Measurements from ENCODE around the gene OSBP2.

Gene OSBP2

DNA sequence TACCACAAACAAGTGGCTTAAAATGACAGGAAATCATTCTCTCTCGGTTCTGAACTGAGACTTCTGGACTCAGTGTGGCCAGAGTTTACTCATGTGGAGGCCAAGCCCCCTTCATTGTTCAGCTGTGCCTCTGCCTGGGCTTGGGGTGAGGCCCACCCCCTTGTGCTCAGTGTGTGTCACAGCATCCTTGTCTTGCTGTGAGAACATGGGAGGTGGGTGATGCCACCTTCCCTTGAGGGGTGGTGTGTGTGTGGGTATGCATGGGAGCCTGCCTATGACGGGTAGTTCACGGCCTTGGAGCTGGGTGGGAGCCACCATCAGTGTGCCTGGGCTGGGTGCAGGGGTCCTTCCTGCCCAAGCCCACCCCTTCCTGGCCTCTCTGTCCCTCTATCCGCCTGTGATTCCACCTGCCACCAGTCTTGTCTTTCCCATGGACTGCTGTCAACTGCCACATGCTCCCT, 172.2 kb downstream of the OSBP2 start:
- in situ Hi-C loops (cut with HindIII; ENCODE audit: low sequenced_read_pairs) = no loop called here

DNA sequence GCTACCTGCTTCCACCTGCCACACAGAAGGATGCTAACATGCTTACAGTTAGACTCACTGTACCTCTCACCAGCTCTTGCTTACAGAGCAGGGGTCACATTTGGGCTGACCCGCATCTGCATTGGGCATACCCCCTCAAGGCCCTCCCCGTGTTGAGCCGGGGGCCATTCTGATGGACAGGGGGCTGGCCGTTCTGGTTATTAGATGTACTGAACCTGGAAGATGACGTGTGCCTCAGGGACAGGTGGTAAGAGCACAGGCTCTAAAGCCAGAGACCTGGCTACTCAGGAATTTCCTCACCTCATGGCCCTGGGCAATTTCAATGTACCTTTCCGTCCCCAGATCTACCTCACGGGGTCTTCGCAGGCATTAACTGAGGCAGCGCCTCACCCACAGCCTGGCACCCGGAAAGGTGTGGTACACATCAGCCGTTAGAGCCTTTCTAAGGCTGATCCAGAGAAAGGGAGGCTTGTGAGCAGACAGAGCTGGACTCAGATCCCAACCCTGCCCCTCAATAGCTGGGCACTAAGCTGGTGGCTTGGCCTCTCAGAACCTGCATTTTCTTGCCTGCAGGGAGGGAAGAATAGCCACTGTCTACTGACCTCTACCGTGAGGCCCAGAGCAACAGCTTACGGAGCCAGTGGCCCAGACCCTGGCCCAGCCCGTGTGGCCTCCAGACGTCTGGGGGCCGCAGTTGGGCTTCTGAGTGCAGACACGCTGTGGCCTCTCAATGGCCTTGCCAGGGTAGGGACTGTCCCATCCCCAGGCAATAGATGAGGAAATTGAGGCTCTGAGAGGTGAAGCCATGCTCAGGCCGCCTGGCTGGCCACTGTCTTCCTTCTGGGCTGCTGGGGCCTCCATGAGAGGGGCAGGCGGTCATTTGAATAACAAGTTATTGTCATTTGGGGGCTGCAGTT, 173.3 kb downstream of the OSBP2 start:
- in situ Hi-C loops (cut with HindIII; ENCODE audit: low sequenced_read_pairs) = no loop called here

DNA sequence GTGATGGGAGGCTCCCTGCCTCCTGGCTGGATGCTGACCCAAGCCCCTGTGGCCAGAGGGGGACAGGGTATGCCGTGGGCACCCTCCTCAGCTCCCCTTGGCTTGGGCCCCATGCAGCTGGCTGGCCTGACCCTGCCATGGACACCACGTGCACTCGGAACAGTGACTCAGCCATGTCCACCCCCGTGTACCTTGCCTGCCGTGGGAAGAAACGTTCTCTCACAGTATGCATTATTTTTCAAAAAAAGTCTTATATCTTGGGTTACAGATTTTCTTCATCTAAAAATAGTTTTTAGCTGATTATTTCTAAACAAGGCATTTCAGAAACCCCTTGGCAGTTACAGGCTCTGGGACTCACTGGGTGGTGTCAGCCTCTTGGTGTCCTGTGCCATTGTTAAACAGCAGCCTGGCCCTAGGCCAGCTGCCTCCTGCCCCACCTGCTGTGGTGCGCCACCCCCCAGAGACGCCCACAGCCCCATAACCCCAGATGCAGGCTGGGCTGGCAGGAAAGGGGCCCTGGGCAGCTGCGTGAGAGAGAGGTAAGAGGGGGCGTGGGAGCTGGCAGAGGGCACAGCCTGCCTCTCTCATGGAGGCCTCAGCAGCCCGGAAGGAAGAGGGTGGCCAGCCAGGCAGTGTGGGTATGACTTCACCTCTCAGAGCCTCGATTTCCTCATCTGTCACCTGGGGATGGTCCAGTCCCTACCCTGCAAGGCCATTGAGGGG, 174.2 kb downstream of the OSBP2 start:
- in situ Hi-C loops (cut with HindIII; ENCODE audit: low sequenced_read_pairs) = no loop called here

DNA sequence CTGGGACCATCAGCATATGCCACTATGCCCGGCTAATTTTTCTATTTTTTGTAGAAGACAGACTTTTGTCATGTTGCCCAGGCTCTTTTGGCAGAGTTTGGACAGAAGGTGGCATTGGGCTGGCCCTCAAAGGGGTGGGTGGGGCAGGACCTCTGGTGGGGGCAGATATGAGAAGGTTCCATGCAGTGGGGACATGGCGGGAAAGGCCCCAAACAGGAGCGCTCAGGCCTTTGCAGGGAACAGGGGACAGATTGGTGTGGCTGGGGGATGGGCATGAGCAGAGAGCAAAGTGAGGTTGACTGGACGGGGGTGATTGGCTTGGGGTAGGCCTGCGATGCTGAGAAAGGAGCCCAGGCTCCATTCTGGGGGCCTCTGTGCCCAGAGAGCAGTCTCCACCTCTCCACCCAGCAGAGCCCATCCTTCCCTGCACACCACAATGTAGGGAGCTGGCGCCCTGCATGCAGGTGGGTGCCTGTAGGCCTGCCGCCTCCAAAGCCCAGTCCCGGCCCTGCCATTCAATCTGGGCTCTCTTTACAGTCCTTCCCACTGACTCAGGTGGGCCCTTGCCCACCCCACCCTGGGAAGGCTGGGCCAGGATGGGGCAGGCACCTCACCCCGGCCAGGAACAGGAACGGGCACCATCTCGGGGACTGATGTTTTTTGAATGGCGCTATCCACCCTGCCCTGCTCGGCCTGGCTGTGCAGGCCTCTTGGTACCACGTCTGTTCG, 175.2 kb downstream of the OSBP2 start:
- in situ Hi-C loops (cut with HindIII; ENCODE audit: low sequenced_read_pairs) = no loop called here

DNA sequence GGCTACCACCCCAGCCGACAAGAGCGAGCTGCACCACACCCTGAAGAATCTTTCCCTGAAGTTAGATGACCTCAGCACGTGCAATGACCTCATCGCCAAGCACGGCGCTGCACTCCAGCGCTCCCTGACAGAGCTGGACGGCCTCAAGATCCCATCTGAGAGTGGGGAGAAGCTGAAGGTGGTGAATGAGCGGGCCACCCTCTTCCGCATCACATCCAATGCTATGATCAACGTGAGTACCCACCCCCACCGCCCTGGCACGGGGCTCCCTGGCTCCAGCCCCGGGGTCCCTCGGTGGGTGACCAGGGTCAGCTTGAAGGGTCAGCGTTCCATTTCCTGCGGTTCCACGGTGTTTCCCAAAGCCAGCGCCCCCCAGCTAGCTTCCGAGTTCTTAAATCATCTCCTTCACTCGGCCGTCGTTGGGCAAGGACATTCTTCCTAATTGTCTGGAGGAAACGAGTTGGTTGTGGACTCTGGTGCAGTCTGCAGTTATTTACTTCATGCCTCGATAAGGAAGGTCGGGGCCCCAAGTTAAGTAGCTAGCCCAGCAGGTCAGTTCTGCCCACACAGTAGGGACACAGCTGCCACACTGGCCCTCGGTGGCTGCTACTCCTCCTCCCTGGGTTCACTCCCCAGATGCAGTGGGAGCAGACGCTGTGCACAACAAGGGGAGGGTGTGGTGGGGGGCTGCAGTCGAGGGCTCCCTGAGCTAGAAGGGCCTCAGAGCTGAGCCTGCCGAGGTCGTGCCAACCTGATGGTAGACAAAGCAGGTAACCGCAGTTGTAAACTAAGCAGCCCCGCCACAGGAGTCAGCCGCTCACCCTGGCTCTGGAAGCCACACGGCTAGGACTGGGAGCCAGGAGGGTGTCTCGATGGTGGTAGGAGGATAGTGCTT, 176.0 kb downstream of the OSBP2 start:
- in situ Hi-C loops (cut with HindIII; ENCODE audit: low sequenced_read_pairs) = no loop called here

DNA sequence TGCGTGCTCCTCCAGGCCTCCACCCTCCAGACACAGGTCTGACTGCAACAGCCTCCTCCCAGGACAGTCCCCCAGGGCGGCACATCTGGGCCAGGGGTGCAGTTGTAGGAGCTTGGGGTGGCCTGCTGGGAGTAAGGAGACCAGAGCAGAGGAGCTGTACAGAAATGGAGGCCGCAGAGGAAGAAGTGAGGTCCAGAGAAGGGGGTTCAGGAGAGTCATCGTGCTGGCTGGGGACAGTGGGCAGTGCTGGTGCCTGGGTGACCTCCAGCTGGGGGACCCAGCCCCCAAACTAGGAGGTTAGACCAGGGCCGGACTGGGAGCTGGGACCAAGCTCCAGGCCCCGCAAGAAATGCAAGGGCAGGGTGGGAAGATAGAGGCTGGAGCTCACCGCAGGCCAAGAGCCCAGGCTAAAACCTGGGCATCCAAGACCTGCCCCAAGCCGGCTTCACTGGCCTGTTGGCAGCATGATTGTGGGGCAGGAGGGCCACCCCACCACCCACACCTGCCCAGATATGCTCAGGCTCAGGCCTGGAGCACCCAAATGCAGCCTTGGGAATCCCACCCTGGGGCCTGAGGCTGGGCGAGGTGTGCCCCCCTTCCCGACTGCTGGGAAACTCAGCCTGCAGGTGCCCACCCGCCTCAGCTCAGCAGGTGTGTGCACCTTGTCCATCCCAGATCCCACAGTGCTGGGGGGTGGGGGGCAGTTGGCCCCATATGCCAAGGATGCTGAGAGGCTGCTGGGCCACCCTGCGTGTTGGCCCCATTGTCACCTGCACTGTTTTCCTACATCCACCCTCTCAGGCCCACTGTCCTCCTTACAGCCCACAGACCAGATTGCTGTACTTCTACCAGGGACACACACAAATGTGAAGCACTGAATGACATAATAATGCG, 177.0 kb downstream of the OSBP2 start:
- in situ Hi-C loops (cut with HindIII; ENCODE audit: low sequenced_read_pairs) = no loop called here

DNA sequence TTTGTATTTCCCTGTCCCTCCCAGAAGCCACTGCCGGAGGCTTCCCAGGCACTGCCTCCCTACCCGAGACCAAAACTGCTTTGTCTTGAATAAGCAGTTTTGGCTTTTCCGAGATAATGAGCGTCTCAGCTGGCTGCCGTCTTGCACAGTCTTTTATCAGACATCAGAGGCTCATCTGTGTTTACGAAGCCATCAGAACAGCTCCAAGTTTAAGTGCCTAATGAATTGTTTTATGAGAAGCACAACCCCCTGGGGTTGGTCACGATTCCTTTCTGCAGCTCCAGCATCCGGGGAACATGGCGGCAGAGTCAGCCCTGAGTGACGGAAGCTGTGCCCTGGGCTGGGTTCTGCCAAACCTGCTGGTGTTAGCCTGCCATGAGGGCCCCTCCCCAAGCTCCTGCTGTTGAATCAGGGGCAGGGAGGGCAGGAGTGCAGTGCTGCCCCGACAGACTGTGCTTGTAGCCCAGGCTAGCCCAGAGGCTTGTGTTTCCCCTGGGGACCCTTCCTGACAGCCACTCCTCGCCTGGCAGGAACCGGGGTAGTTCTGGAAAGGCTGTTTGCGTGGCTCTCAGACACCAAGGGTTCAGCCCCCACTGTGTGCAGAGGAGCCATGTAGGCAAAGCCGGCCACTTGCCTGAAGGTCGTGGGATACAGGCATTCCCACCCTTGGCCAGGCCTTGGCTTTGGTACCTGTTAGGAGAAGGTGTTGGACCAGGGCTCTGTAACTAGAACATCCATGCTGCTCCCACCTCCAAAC, 177.8 kb downstream of the OSBP2 start:
- in situ Hi-C loops (cut with HindIII; ENCODE audit: low sequenced_read_pairs) = no loop called here

DNA sequence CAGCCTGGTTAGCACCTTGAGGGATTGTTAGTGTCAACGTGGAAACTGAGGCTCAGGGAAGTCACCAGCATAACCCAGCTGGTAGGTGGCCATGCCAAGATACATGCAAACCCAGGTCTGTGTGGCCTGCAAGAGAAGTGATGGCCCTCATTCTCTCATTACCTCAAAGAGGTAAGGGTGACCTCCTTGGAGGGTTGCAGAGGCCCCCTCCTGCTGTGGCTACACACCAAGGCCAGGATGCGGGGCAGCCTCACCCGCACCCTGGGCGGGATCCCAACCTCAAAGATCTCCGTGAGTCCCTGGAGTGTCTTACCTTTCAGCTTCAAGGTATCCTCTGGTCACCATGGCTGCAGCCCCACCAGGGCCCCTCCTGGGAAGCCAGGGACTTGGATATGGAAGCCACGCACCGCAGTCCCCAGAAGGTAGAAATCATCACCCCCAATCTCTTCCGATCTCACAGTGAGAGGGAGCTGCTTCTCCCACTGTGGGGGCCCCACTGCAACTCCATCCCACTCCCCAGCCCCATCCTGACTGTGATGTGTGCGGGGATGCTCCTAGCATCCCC, 178.5 kb downstream of the OSBP2 start:
- in situ Hi-C loops (cut with HindIII; ENCODE audit: low sequenced_read_pairs) = no loop called here

DNA sequence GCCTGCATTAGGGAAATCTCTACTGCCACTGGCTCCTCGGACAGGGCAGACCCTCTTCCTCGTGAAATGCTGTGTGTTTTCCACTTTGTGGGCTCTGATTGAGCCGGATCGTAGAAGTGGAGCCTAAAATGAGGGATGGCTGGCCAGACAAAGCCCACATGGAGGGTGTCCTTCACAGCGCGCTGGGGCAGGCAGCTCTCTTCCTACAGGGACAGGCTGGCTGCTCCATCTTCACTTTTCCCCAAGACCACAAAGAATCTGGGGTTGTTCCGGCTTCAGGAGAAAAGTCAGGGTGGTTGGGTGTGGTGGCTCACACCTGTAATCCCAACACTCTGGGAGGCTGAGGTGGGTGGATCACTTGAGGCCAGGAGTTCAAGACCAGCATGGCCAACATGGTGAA, 179.0 kb downstream of the OSBP2 start:
- in situ Hi-C loops (cut with HindIII; ENCODE audit: low sequenced_read_pairs) = no loop called here

DNA sequence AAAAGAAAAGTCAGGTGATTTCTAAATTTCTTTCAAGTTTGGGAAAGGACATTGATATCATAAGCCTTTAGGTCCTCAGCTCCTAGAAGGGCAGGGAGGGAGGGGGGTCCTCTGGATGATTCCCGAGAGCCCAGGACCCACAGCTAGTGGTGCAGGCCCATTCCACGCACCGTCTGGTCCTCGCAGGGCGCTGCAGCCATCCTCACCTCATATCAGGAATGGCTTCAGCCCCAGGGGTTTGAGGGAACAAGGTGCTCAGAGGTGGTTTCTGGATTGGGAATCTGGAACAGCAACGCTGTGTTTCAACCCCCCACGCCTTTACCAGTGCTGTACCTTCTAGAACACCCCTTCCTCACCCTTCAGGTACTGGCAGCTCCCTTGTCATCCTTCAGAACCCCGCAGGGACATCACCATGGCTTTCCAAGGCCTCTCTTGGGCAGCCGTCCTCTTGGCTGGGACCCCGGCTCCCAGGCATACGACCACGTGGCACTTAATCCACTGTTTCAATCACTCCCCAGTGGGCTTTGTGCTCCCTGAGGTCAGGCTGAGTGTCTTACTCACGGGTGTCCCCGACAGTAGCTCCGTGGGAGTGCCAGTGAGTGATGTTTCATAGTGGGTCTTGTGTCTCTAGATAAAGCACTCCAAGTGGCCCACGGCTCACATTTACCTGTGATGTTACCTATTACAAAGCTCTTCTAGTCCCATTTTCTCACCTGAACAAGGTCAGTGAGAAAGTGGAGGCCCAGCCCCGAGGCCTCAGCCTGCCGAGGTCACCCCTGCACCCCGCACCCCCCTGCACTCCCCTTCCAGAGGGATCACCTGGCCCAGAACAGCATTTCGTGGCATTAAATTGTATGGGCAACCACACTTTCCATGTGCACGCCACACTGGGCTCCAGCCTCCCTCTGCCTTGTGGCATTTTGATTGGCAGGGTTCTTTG, 180.0 kb downstream of the OSBP2 start:
- in situ Hi-C loops (cut with HindIII; ENCODE audit: low sequenced_read_pairs) = no loop called here

DNA sequence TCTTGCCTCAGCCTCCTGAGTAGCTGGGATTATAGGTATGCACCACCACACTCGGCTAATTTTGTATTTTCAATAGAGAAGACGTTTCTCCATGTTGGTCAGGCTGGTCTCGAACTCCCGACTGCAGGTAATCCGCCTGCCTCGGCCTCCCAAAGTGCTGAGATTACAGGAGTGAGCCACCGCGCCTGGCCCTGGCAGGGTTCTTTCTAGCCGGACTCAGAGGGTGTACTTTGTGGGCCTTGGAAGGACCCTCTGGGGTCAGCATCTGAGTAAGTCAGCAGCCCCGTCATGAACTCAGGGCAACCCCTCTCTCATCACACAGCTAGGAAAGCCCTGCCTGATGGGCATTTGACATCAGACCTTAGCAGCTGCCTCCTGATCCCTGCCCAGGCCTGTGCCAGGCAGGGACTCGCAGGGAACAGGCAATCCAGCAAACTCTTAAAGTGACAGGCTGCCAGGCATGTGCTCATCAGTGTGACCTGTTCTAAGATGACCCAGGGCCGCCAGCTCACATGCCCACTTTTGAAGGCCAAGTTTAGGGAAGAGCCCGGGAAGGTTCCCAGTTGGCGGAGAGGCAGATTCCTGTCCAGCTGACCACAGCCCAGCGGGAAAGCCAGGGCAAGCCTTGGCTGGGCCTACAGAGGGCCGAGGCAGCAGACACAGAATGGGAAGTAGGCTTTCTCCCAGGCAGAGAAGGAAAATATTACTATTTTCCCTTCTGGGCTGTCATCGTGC, 181.0 kb downstream of the OSBP2 start:
- in situ Hi-C loops (cut with HindIII; ENCODE audit: low sequenced_read_pairs) = no loop called here

DNA sequence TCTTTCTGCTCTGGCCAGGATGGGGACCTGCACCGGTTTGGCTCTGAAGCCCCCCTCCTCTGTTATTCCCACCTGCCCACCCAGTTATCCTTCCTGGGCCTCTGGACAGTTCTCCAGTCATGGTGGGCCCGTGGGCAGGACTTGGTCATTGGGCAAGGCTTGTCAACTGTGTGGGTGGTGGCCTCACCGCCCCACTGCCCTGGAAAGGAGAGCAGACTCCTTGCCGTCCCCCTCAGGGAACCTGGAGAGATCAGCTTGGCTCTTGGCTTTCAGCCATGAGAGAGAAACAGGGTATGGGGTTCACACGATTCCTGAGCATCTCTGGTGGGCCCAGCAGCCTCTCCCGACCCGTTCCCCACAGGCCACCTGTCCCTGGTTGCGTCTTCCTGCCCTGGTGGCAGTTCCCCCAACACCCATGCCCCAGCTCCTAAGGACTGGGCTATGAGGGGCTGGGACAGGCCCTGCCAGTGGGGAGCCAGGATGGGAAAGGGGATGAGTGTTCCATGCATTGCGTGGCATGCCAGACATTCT, 181.6 kb downstream of the OSBP2 start:
- in situ Hi-C loops (cut with HindIII; ENCODE audit: low sequenced_read_pairs) = no loop called here

DNA sequence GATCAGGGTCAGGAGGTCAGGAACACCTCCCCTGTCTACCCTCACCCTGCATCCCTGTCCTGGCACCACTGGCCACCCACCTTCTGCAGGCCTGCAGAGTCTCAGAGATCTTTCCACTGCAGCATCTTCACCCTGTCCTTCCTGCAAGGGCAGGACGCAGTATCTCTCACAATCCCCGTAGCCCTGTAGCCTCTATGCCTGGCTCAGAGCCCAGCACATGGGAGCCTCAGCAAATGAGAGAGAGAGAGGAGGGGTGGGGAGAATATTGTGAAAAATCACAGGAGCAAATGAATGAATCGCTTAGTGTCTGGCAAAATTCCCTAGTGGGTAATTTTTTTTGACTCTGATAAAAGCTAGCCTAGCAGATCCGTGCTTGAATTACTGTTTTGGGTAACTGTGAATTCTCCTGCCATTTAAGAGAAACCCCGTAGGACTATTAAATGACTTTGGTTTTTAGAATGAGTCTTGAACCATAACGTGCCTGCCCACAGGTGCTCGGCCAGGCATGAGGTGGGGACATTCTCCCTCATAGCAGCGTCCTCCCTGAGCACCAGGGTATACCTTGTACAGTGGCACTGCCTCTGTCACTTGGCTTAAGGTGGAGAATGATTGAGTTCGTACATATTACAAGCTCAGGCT, 182.4 kb downstream of the OSBP2 start:
- in situ Hi-C loops (cut with HindIII; ENCODE audit: low sequenced_read_pairs) = no loop called here

DNA sequence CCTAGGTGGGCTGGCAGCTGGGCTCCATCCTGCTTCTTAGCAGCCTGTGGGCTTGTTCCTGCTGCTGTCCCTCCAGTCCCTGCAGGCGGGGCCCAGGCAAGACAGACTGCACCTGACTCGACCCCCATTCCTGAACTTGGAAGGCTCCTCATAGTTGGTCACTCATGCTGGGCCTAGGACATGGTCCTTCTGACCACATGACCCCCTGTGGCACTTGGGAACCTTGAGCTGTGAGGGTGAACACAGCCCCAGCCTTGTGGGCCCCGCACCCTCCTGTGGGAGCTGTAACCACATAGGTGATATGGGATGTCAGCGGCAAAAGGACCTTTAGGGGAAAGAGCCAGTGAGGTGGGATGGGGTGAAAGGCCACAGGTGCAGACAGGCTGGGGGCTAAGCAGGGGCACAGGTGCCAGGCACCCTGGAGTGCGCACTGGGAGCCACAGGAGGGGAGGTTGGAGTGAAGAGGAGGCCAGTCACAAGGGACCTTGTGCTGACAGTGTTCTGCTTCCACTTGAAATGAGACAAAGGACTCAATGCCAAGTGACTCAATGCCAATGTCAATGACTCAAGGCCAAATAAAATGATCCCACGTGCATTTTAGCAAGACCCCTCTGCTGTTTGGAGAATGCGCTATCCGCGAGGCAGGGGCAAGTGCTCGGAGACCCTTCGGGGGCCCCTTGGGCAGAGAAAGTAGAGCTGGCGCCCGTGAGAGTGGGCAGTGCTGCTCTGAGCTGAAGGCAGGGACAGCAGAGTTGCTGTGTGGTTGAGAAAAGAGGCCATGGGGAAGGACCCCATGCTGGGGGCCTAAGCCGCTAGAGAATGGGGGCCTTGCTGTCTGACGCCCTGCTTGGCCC, 183.2 kb downstream of the OSBP2 start:
- in situ Hi-C loops (cut with HindIII; ENCODE audit: low sequenced_read_pairs) = no loop called here
